Keratinocyte (primary cell): ENCODE results near the gene TNFAIP3. TPM values are rescaled to one million over a fixed set of nuclear protein-coding genes. Genes with fewer than 3 reads are reported as not detected.

Experiments used
- DNase-seq: peaks from one replicate; pipeline ENCODE4 v3.0.0-alpha.2; 2011; ENCODE audit warnings: low read depth, missing footprints, low spot score
- FAIRE-seq: peaks from 2 replicates; lab custom pipeline; 2011; peaks lifted over from hg19 to GRCh38; lab: Jason Lieb, UNC
- H2AFZ ChIP-seq: 2 replicates; pipeline ENCODE4 v1.6.0; 2012; ENCODE audit warnings: low read length, control low read depth, inconsistent platforms; ENCODE audit not compliant: control insufficient read depth
- H3K27ac ChIP-seq: 2 replicates; pipeline ENCODE4 v1.5.1; 2011; ENCODE audit warnings: low read length; ENCODE audit not compliant: control insufficient read depth, insufficient read depth
- H3K27me3 ChIP-seq: 3 replicates; pipeline ENCODE4 v1.6.0; 2011; ENCODE audit warnings: low read length; ENCODE audit not compliant: control insufficient read depth, insufficient read depth; ENCODE audit errors: extremely low read depth
- H3K36me3 ChIP-seq, 2 experiments: 2 replicates in 1 of 2; 3 replicates in 1 of 2; pipeline ENCODE4 v1.5.1; 2011; ENCODE audit warnings: low read length in 2 of 2, mild to moderate bottlenecking in 1 of 2; ENCODE audit not compliant: control insufficient read depth in 2 of 2, insufficient read depth in 2 of 2; ENCODE audit errors: extremely low read depth in 1 of 2
- H3K4me1 ChIP-seq: 3 replicates; pipeline ENCODE4 v1.5.1; 2011; ENCODE audit warnings: low read length; ENCODE audit not compliant: control insufficient read depth, insufficient read depth; ENCODE audit errors: extremely low read depth
- H3K4me2 ChIP-seq: 3 replicates; pipeline ENCODE4 v1.6.0; 2011; ENCODE audit warnings: low read depth, low read length; ENCODE audit not compliant: control insufficient read depth, insufficient read depth; ENCODE audit errors: extremely low read depth
- H3K4me3 ChIP-seq, 3 experiments: fragments of 200-600 bp in 1 of 3; sonication (generic) in 1 of 3; 2 replicates in 2 of 3; 3 replicates in 1 of 3; pipeline ENCODE4 v1.5.1; 2011 to 2016; ENCODE audit warnings: low read length in 3 of 3, mild to moderate bottlenecking in 3 of 3, control low read depth in 2 of 3, inconsistent platforms in 1 of 3, low read depth in 1 of 3, mixed read lengths in 1 of 3, mixed run types in 1 of 3, moderate library complexity in 1 of 3; ENCODE audit not compliant: control insufficient read depth in 2 of 3, insufficient read depth in 2 of 3; ENCODE audit errors: extremely low read depth in 1 of 3
- H3K79me2 ChIP-seq: 2 replicates; pipeline ENCODE4 v1.6.0; 2012; ENCODE audit warnings: low read length; ENCODE audit not compliant: control insufficient read depth, insufficient read depth
- H3K9ac ChIP-seq: 3 replicates; pipeline ENCODE4 v1.6.0; 2011; ENCODE audit warnings: low read length; ENCODE audit not compliant: control insufficient read depth, insufficient read depth; ENCODE audit errors: extremely low read depth
- H3K9me1 ChIP-seq: 3 replicates; pipeline ENCODE4 v1.6.0; 2011; ENCODE audit warnings: low read length; ENCODE audit not compliant: control insufficient read depth, insufficient read depth; ENCODE audit errors: extremely low read depth
- H3K9me3 ChIP-seq: 2 replicates; pipeline ENCODE4 v1.5.1; 2012; ENCODE audit warnings: low read depth, low read length; ENCODE audit not compliant: control insufficient read depth
- H4K20me1 ChIP-seq: 3 replicates; pipeline ENCODE4 v1.6.0; 2011; ENCODE audit warnings: low read length; ENCODE audit not compliant: control insufficient read depth, insufficient read depth; ENCODE audit errors: extremely low read depth
- EZH2 ChIP-seq: IDR thresholded peaks from one replicate; pipeline ENCODE4 v1.6.1; 2012; ENCODE audit warnings: inconsistent platforms, mild to moderate bottlenecking, low read length, moderate library complexity
- dilution Hi-C: fragments of 300-500 bp; cut with MboI; formaldehyde crosslinking; loops from one replicate; pipeline ENCODE4 v1.7.0; 2020; ENCODE audit warnings: low sequenced_read_pairs; ENCODE audit not compliant: extremely low pct_ligation_motif_present
- polyA plus RNA-seq, 5 experiments: library from polyadenylated mRNA; depleted of rRNA in 3 of 5; stranded (reverse) in 3 of 5; stranded (forward) in 1 of 5; unstranded in 1 of 5; fragments of >200 nt; gene quantifications; 1 replicate in 1 of 5; 2 replicates in 3 of 5; 3 replicates in 1 of 5; pipeline versions ENCODE4 v1.2.1 to v1.2.3, GENCODE V29; 2011 to 2012; ENCODE audit warnings: missing spikeins in 2 of 5, low read depth in 1 of 5, low replicate concordance in 1 of 5
- TF ChIP-seq, protein P1 (sequence below), 3 experiments: IDR thresholded peaks in 1 of 3; conservative IDR thresholded peaks in 1 of 3; optimal IDR thresholded peaks in 1 of 3; 2 replicates in 2 of 3; 3 replicates in 1 of 3; pipeline versions ENCODE3 to v1.5.1; 2011; ENCODE audit warnings: low read length in 3 of 3, mild to moderate bottlenecking in 3 of 3, moderate library complexity in 2 of 3, control low read depth in 1 of 3, inconsistent platforms in 1 of 3; ENCODE audit not compliant: insufficient read depth in 2 of 3; ENCODE audit errors: extremely low read depth in 1 of 3

The TNFAIP3 gene
- polyA plus RNA-seq, 1 donor (not counting 4 experiments of a cell fraction or from before 2014, with no cell fraction given) = 141 TPM

DNA sequence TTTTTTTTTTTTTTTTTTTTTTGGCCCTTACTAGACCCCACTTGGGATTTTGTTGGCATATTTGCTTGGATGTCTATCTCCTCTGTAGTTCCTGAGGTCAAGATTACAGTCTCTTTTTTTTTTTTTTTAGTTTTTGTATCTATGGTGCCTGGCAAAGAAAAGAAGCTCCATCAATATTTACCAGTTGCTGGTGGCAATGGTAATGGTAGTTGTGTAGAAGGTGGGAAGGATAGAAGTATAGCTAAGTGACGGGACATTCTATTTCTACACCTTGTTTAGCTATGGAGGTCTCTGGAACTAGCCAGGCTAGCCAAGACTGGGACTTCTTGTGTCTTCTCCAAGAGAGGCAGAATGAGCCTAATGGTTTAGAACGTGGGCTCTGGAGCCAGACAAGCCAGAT lies 42.2 kb upstream of the TNFAIP3 start:
- Histone ChIP-seq H3K79me2 (no peaks in the 10 kb centered on the region), H3K36me3 (peaks cover 0 to 3% of the 10 kb centered on the region in 2 experiments), H3K4me2 (peak overlapping the region; percentile 76), H3K9ac (peak overlapping the region; percentile 67), H2AFZ (peak overlapping the region; percentile 16), H3K27ac (peak overlapping the region; percentile 95), H3K9me3 (no peaks in the 10 kb centered on the region), H3K4me1 (peaks cover 53% of the 10 kb centered on the region), H4K20me1 (no peaks in the 10 kb centered on the region), H3K4me3 (peak overlapping the region in 1 of 3 experiments; percentile 11), H3K27me3 (no peaks in the 10 kb centered on the region), H3K9me1 (no peaks in the 10 kb centered on the region)
- TF ChIP-seq, protein P1, sequence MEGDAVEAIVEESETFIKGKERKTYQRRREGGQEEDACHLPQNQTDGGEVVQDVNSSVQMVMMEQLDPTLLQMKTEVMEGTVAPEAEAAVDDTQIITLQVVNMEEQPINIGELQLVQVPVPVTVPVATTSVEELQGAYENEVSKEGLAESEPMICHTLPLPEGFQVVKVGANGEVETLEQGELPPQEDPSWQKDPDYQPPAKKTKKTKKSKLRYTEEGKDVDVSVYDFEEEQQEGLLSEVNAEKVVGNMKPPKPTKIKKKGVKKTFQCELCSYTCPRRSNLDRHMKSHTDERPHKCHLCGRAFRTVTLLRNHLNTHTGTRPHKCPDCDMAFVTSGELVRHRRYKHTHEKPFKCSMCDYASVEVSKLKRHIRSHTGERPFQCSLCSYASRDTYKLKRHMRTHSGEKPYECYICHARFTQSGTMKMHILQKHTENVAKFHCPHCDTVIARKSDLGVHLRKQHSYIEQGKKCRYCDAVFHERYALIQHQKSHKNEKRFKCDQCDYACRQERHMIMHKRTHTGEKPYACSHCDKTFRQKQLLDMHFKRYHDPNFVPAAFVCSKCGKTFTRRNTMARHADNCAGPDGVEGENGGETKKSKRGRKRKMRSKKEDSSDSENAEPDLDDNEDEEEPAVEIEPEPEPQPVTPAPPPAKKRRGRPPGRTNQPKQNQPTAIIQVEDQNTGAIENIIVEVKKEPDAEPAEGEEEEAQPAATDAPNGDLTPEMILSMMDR (optimal IDR thresholded peaks at IDR 0.05 in 1 of 3, IDR thresholded peaks at IDR 0.05 in 1 of 3, conservative IDR thresholded peaks at IDR 0.05 in 1 of 3; ENCODE audit: extremely low read depth in 1 of 3, insufficient read depth in 2 of 3, low read length in 3 of 3) = no peak
- no peak for TF ChIP-seq EZH2
- dilution Hi-C loops = no loop called here
- no peak for FAIRE-seq
- DNase-seq = no peak

DNA sequence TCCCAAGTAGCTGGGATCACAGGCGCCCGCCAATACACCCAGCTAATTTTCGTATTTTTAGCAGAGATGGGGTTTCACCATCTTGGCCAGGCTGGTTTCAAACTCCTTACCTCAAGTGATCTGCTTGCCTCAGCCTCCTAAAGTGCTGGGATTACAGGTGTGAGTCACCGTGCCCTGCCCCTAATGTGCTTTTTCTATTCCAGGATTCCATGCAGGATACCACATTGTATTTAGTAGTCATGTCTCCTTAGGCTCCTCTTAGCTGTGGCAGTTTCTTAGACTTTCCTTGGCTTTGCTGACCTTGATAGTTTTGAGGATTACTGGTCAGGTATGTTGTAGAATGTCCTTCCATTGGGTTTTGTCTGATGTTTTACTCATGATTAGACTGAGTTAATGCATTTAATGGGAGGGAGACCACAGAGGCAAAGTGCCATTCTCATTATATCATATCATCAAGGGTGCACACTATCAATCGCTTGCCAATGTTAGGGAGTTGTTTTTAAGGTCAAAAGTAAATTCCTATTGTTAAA lies 39.6 kb upstream of the TNFAIP3 start:
- H3K9ac ChIP-seq = peak overlapping the region; percentile 66
- no peaks in the 10 kb centered on the region for H4K20me1 ChIP-seq
- H3K27ac ChIP-seq = peak overlapping the region; percentile 96
- H3K4me3 ChIP-seq = peak overlapping the region in 1 of 3 experiments; percentile 30
- H2AFZ ChIP-seq = no peak overlapping the region
- no peaks in the 10 kb centered on the region for H3K9me3 ChIP-seq
- no peaks in the 10 kb centered on the region for H3K27me3 ChIP-seq
- H3K79me2 ChIP-seq = no peaks in the 10 kb centered on the region
- peak overlapping the region; percentile 76 for H3K4me2 ChIP-seq
- H3K9me1 ChIP-seq = no peaks in the 10 kb centered on the region
- H3K4me1 ChIP-seq = peaks cover 79% of the 10 kb centered on the region
- dilution Hi-C loops = no loop called here
- no peak for TF ChIP-seq EZH2
- TF ChIP-seq, protein P1 (optimal IDR thresholded peaks at IDR 0.05 in 1 of 3, IDR thresholded peaks at IDR 0.05 in 1 of 3, conservative IDR thresholded peaks at IDR 0.05 in 1 of 3; ENCODE audit: extremely low read depth in 1 of 3, insufficient read depth in 2 of 3, low read length in 3 of 3) = no peak
- FAIRE-seq (no peak), DNase-seq (no peak)
- H3K36me3 ChIP-seq = peaks cover 0 to 3% of the 10 kb centered on the region in 2 experiments
